Measurements from ENCODE around the gene CFAP74. TPM values are rescaled to one million over a fixed set of nuclear protein-coding genes. Genes with fewer than 3 reads are reported as not detected.
A peak's percentile ranks its signal among the peaks of the same experiment; 100 is the strongest.
"Not testable (repeated sequence)": the region's sequence is repeated elsewhere in the genome, so short reads cannot be mapped to it uniquely, and the experiment has no call there.

Gene CFAP74
- total RNA-seq, 1 donor from 2014 or later: 0.41 TPM

DNA sequence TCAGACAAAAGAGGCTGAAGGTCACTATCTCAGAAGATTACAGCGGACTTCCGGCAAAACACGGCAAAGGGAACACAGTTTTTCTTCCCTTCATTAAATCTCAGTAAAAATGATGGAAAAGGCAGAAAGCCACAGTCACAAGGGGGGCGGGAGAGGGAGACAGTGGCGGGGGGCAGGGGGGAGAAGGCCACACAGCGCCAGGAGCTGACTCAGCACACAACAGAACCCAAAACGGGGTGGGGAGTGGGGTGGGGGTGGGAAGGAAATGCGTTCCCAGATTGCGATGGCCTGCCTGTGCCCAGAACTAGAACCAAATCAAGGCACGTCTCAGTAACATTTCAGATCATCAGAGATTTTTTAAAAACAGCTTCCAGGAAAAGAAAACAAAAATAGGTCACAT lies 13.4 kb downstream of the CFAP74 start:
- no peak for DNase-seq (ENCODE audit: low spot score in 2 of 2)
- no peak for FAIRE-seq

DNA sequence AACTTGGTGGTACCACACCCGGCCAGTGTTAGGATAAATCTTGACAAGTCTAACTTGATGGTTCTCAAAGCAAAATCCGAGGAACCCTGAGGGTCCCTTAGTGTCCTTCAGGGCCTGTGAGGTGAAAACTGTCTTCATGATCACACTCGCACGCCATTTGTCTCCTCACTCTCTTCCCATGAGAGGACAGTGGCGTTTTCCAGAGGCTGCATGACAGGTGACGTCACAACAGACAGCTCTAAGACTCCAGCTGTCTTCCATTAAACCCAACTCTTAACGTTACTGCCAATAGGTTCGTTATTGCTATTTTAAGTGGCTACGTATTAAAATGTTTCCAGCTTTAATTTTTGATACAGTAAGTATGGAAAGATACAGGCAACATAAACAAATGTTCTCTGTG lies 13.8 kb downstream of the CFAP74 start:
- DNase-seq (ENCODE audit: low spot score in 2 of 2) (no peak), FAIRE-seq (no peak)

DNA sequence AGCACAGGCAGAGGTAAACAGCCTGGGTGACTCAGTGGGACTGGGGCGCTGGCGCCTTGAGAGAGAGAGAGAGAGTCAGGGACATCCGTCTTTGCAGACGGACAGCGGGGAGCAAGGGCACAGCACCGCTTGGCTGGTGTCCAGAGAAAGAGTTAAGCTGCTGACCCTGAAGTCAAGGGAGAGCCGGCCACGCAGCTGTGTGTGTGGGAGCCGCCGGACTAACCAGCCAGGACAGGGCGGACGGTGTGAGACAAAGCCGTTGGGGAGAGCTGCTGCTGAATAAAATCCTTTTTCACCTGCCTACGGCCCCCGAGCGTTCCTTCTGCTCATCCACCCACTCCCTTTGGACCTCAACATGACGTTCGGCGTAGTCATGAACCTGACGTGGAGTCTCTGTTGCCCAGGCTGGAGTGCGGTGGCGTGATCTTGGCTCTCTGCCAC lies 14.5 kb downstream of the CFAP74 start:
- no peak for FAIRE-seq
- no peak for DNase-seq (ENCODE audit: low spot score in 2 of 2)

DNA sequence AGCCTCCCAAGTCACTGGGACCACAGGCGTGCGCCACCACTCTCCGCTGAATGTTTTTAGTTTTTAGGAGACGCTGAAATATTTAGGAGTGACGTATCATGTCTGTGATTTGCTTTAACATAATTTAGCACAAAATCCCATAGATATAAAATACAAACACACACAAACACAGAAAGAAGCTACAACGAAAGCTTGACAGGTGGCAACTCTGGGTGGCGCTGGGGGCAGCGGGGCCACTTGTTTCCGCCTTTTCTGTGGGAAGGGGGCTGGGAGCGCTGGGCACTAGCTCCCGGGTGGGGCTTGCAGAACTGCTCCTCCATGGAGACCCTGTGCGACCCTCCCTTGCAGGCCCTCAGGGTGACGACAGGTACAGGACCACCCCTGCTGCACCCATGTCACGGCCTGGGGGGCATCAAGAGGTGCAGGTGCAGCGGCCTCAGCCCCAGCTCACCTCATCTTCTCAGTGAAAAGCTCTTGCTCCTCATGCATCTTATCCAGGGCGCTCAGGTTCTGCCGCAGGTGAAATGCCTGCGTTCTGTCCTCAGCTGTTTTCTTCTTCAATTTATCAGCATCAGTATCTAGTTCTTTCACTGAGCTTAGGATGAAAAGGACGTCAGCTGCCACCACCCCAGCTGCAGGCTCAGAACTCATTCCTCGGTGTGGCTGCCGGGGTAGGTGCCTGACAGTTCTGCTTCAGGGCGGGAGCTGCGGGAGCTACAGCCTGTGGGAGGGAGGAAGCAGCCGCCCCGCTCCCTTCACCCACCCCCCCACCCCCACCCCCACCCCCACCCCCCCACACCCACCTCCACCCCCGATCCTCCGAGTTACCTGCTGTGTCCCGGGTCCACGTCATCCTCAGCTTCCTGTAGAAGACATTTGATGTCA lies 15.3 kb downstream of the CFAP74 start:
- DNase-seq (ENCODE audit: low spot score in 2 of 2) (no peak), FAIRE-seq (no peak)

DNA sequence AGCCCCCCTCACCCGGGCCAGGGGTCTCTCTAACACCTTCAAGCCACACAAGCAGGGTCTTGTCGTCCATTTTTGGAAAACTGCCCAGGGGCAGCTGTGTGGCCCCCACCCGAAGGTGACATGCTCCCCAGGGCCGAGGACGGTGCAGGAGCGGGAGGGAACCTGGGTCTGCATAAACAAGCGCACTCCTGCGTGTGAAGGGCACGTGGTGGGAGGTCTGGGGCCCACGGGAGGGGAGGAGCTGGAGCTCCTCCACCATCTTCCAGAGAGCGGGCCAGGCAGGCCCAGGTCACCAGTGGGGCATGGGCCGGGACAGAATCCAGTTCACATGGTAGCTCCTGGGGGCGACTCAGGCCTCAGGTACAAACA lies 16.5 kb downstream of the CFAP74 start:
- no peak for FAIRE-seq
- no peak for DNase-seq (ENCODE audit: low spot score in 2 of 2)

DNA sequence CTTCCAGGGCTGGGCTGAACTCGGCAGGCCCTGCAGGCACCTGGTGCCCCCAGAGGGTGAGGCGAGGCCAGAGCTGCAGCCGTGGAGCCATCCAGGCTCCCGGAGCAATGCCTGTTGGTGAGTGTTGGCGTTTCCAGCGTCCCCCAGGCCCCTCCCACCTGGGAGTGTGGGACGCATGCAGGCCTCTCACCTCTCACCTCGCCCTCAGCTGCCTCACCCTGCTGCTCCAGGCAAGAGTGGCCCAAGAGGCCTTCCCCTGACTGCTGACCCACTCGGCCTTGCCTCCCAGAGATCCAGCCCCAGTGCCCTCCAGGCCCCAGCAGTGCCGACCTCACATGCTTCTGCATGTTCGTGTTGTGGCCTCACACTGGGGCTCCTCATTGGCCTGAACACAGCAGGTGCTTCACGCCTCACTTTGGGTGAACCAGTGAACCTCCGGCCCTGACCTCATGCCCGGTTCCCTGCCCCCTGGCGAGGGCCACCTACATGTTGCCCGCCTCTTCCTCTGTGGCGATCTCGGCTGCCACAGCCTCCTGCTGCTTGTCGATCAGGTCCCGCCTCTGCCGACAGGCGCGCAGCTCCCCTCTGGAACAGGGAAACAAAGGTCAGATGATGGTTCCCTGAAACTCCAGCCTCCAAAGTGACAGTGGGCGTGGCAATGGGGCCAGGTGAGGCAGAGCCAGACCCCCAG lies 17.0 kb downstream of the CFAP74 start:
- no peak for DNase-seq (ENCODE audit: low spot score in 2 of 2)
- no peak for FAIRE-seq

DNA sequence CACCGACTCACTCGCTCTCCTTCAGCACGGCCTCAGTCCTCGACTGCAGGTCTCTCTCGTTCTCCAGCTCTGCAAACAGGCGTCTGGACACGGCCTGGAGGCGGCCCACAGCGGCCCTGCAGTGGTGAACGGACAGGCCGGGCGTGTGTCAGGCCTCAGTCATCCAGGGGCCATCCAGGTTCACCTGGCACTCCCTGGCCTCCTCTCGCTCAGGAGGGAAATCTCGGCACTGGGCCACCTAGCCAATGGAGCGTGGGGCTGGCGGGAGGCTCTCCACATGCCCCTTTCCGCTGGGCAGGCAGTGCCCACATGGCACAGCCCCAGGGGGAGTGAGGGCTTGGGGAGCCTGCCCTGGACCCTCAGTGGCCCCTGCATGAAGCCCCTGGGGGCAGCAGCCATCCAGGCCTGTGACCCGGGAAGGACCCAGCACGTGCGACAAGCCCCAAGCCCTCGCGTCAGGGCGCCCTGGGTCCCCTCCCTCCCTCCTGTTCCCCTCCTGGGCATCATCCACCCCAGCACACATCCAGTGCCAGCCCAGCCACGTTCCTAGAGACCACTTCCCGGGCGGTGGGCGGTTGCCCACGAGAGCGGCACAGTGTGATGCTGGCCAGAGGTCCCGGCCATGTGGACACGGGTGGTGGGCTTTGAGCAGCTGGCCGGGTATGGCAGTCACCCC lies 18.1 kb downstream of the CFAP74 start:
- no peak for FAIRE-seq
- DNase-seq (ENCODE audit: low spot score in 2 of 2): no peak

DNA sequence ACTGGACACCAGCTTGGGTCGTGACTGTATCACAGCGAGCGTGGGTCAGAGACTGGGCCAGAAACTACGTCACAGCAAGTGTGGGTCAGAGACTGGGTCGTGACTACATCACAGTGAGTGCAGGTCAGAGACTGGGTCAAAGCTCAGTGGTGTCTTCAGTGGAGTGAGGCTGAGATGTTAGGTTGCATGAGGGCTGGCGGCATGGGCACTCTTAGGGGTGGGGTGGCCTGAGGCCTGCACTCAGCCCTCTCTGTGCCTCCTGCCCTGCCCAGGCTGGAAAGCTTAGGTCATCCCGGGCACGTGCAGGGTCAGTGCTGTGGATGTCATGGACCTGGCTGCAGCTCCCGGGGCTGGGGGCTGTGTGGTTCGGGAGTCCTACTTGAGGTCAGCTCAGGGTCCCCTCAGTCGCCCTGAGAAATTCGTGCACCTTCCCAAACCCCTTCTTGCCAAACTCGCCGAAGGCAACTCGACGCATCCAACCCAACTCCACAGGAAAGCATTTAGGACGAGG lies 19.0 kb downstream of the CFAP74 start:
- DNase-seq (ENCODE audit: low spot score in 2 of 2) (no peak), FAIRE-seq (no peak)

DNA sequence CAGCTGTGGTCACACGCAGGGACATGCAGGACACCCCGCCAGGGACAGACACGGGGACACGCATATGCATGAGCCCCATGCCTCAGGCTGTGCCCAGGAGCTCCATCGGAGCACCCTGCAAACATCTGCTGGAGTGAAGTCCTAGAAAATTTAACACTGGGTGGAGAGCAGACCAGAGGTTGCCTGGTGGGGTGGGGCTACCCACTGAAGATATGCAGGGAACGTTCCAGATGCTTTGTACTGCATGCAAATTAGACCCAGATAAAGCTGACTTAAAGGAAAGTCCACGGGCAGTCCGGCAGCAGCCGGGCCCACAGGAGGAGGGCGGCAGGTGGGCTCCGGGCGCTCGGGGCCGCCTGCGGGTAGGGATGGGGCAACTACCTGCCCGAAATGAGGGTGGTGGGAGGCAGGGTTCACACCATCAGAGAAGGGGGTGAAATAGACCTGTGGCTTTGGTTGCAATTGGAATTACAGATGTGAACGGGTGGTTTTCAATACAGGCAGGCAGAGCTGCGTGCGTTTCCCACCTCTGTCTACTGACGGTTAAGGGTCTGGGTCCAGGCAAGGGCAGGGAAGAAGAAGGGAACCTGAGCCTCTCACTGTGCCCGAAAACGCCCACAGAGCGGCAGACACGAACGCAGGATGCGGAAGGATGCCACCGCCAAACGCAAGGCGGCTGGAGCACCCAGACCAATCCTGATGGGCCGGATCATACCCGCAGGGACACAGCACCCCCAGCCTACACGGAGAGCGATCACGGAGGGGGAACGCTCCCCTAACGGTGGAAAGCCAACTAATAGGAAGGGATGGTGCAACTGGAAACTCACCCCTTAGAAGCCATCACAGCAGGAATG lies 21.0 kb downstream of the CFAP74 start:
- DNase-seq (ENCODE audit: low spot score in 2 of 2): no peak

DNA sequence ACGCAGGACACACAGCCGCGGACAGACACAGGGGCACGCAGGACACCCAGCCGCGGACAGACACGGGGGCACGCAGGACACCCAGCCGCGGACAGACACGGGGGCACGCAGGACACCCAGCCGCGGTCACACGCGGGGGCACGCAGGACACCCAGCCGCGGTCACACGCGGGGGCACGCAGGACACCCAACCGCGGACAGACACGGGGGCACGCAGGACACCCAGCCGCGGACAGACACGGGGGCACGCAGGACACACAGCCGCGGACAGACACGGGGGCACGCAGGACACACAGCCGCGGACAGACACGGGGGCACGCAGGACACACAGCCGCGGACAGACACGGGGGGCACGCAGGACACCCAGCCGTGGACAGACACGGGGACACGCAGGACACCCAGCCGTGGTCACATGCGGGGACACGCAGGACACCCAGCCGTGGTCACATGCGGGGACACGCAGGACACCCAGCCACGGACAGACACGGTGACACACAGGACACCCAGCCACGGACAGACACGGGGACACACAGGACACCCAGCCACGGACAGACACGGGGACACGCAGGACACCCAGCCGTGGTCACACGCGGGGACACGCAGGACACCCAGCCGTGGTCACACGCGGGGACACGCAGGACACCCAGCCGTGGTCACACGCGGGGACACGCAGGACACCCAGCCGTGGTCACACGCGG lies 21.8 kb downstream of the CFAP74 start:
- DNase-seq (ENCODE audit: low spot score in 2 of 2); FAIRE-seq: not testable (repeated sequence)

More for the DNA sequence above, 21.0 kb downstream of the CFAP74 start:
- FAIRE-seq: no peak

DNA sequence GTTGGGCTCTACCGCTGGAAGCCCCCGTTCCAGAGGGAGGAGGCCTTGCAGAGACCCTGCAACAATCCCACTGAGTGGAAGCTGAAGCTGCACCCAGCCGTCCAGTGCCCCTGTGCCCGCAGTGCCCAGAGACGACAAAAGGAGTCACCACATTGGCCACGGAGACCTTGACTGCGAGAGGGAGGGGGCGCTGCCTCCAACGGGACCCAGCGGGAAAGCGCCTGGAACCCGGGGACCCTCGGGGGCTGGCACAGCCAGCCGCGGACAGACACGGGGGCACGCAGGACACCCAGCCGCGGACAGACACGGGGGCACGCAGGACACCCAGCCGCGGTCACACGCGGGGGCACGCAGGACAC lies 22.5 kb downstream of the CFAP74 start:
- FAIRE-seq (no peak), DNase-seq (ENCODE audit: low spot score in 2 of 2) (no peak)

DNA sequence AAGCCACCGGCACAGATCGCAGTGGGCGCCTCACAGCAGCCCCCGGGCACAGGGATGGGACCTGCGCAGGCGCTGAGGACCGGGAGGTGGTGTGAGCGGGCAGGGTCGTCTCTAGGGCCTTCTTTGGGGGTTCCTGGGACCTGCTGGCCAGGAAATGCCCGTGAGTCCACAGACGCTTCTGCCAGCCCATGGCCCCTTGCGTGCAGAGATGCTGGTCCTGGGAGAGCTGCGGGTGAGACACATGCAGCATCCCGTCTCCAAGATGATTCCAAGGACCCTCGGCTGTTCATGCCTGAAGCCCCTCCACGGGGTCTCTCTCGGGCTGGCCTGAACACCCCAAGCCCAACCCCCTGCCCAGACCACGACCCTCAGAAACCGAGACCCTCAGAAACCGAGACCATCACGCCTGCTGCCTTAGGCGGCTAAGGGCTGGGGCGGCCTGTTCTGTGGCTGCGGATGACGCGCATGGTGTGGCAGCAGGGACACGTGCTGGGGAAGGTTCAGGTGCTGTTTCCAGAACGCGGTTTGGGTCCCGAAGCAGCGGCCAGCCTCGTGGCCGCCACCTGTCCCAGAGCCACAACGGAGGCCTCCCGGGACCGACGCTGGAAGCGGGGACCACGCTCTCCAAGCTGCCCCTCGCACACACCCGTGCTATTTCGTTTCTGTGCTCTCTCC lies 23.0 kb downstream of the CFAP74 start:
- DNase-seq (ENCODE audit: low spot score in 2 of 2): no peak
- FAIRE-seq: no peak

DNA sequence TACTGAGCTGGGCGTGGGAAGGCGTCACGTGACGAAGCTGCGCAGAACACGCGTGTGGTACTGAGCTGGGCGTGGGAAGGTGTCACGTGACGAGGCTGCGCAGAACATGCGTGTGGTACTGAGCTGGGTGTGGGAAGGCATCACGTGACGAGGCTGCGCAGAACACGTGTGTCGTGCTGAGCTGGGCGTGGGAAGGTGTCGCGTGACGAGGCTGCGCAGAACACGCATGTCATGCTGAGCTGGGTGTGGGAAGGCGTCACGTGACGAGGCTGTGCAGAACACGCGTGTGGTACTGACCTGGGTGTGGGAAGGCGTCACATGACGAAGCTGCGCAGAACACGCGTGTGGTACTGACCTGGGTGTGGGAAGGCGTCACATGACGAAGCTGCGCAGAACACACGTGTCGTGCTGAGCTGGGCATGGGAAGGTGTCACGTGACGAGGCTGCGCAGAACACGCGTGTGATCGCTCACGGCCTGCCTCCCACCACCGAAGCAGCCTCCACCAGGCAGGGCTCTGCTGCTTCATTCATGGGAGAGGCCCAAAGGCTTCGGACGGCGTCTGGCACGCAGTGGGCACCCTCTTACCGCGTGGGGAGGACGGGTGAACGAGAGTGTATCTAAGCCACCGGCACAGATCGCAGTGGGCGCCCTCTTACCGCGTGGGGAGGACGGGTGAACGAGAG lies 24.0 kb downstream of the CFAP74 start:
- no peak for FAIRE-seq

DNA sequence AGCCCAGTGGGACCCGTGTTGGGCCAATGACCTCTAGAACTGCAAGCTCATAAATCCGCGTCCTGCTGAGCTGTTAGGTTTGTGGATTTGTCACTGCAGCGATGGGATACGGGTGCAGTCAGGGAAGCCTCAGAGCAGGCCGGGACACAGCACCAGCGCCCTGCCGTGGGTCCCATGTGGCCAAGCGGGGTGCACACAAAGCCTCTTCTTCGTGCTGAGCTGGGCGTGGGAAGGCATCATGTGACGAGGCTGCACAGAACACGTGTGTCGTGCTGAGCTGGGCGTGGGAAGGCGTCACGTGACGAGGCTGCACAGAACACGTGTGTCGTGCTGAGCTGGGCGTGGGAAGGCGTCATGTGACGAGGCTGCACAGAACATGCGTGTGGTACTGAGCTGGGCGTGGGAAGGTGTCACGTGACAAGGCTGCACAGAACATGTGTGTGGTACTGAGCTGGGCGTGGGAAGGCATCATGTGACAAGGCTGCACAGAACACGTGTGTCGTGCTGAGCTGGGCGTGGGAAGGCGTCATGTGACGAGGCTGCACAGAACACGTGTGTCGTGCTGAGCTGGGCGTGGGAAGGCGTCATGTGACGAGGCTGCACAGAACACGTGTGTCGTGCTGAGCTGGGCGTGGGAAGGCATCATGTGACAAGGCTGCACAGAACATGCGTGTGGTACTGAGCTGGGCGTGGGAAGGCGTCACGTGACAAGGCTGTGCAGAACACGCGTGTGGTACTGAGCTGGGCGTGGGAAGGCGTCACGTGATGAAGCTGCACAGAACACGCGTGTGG lies 24.7 kb downstream of the CFAP74 start:
- not testable (repeated sequence) for FAIRE-seq; DNase-seq (ENCODE audit: low spot score in 2 of 2)

More for the DNA sequence above, 24.0 kb downstream of the CFAP74 start:
- no peak for DNase-seq (ENCODE audit: low spot score in 2 of 2)

DNA sequence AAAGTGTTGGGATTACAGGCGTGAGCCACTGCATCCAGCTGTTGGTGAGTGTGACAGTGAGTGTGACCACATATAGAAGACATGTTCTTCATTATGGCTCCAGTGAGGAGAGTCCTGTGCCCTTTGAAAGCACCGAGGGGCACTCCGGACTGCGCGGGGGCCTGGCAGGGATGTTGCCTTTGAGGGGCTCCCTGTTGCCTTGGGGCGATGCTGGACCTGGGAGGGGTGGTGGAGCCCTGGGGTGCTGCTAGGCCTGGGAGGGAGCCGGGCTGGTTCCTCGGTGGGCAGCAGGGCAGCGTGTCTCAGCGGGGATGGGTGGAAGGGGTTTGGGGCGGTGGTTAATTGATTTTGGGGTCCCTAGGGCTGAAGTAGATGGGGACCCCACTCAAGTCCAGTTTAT lies 25.5 kb downstream of the CFAP74 start:
- FAIRE-seq (no peak), DNase-seq (ENCODE audit: low spot score in 2 of 2) (no peak)

DNA sequence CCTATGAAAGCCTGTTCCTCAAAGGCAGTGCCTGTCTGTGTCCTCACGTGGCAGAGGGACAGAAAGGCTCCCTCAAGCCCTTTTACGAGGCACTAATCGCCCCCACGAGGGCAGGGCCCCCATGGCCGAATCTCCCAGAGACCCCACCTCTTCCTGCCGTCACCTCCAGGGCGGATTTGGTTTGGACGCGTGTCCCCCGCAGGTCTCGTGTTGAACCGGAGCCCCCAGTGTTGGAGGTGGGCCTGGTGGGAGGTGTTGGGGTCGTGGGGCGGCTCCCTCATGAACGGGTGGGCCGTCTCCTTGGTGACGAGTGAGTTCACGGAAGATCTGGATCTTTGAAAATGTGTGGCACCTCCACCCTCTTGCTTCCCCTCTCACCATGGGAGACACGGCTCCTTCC lies 27.6 kb downstream of the CFAP74 start:
- FAIRE-seq (no peak), DNase-seq (ENCODE audit: low spot score in 2 of 2) (no peak)

DNA sequence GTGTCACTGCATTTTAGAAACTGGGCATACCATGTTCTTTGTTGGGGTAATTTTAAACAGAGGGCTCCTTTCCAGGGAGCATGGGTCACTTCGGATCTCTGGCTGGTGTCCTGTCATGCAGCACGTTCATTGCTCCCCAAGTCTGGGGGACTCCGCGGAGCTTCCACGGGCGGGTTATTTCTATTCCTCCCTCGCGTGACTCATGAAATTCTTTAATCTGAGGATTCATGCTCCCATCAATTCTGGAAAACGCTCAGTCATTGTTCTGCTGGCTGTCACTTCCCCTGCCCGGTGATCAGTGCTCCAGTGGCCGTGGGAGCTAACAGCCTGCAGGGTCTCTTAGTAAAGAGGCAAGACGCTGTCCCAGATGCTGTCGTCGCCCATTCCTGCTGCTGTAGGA lies 28.1 kb downstream of the CFAP74 start:
- DNase-seq (ENCODE audit: low spot score in 2 of 2) (peak in 1 of 2 donors; percentile 54), FAIRE-seq (no peak)

DNA sequence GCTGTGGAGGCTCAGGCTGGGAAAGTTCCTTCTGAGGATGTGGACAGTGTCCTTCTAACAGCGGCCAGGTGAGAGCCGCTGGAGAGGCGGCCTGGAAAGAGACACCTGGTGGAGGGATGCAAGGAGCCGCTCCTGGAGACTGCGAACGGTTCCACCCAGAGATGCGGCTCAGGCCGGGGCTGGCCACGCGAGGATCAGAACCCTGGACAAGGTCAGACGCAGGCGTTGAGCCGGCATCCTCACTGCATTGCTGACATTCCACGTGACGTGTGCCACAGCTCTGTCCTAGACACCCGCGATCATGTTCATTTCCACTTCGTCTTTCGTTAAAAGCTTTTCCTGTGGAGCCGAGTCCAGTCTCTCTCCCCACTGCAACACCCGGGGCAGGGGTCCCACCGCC lies 28.8 kb downstream of the CFAP74 start:
- no peak for FAIRE-seq
- no peak for DNase-seq (ENCODE audit: low spot score in 2 of 2)
